Activated CD8-positive, alpha-beta memory T cell treated with anti-CD3 and anti-CD28 coated beads for 24 hours (primary cell): ENCODE results near the gene SYCE3.
A peak's percentile ranks its signal among the peaks of the same experiment; 100 is the strongest.

ENCODE experiments used
- DNase-seq: peaks from one replicate; pipeline ENCODE4 v3.0.0-alpha.2; 2020

The SYCE3 gene

GRCh38 chr22:50599816-50600455 lies 37.2 kb upstream of the SYCE3 start:
- peak; percentile 83 for DNase-seq

GRCh38 chr22:50597097-50597496 lies 34.4 kb upstream of the SYCE3 start:
- no peak for DNase-seq

GRCh38 chr22:50595189-50595588 lies 32.5 kb upstream of the SYCE3 start:
- DNase-seq, result no peak

- no peak for DNase-seq
These were observed 24.7 kb upstream of the SYCE3 start for GRCh38 chr22:50587407-50587806.

GRCh38 chr22:50586416-50586815 lies 23.7 kb upstream of the SYCE3 start:
- DNase-seq, result no peak

GRCh38 chr22:50585781-50586180 lies 23.1 kb upstream of the SYCE3 start:
- no peak for DNase-seq

- DNase-seq, result no peak
These were observed 22.5 kb upstream of the SYCE3 start for GRCh38 chr22:50585238-50585637.

- DNase-seq, result no peak
These were observed 21.7 kb upstream of the SYCE3 start for GRCh38 chr22:50584106-50585096.

- no peak for DNase-seq
These were observed 20.7 kb upstream of the SYCE3 start for GRCh38 chr22:50583294-50583861.

GRCh38 chr22:50582493-50583293 lies 20.0 kb upstream of the SYCE3 start, which contains the start of gene CHKB:
Gene CHKB, minus strand, starts transcription at chr22:50582849. Its CDS starts 68 bp downstream, at chr22:50582781.
- DNase-seq, result peak; percentile 98

- DNase-seq, result no peak
These were observed 19.3 kb upstream of the SYCE3 start for GRCh38 chr22:50581950-50582492.

GRCh38 chr22:50581031-50581949 lies 18.6 kb upstream of the SYCE3 start:
- no peak for DNase-seq

GRCh38 chr22:50579752-50580151 lies 17.0 kb upstream of the SYCE3 start:
- no peak for DNase-seq

GRCh38 chr22:50578776-50579310 lies 16.1 kb upstream of the SYCE3 start:
- no peak for DNase-seq

- DNase-seq, result no peak
These were observed 15.5 kb upstream of the SYCE3 start, which contains the start of gene CPT1B for GRCh38 chr22:50577987-50578775. Gene CPT1B, minus strand, starts transcription at chr22:50578427. Its CDS starts 512 bp downstream, at chr22:50577915.

- no peak for DNase-seq
These were observed 14.9 kb upstream of the SYCE3 start for GRCh38 chr22:50577697-50577986.

- DNase-seq, result no peak
These were observed 14.3 kb upstream of the SYCE3 start for GRCh38 chr22:50576806-50577696.

GRCh38 chr22:50576070-50576469 lies 13.4 kb upstream of the SYCE3 start:
- DNase-seq, result no peak

GRCh38 chr22:50575426-50575941 lies 12.8 kb upstream of the SYCE3 start:
- no peak for DNase-seq
